Keratinocyte (primary cell): ENCODE results near the gene SSH2.

ENCODE experiments used
- EZH2 ChIP-seq: IDR thresholded peaks from one replicate; pipeline ENCODE4 v1.6.1; 2012; ENCODE audit warnings: inconsistent platforms, mild to moderate bottlenecking, low read length, moderate library complexity
- TF ChIP-seq, protein P1 (sequence below), 3 experiments: IDR thresholded peaks in 1 of 3; conservative IDR thresholded peaks in 1 of 3; optimal IDR thresholded peaks in 1 of 3; 2 replicates in 2 of 3; 3 replicates in 1 of 3; pipeline versions ENCODE3 to v1.5.1; 2011; ENCODE audit warnings: low read length in 3 of 3, mild to moderate bottlenecking in 3 of 3, moderate library complexity in 2 of 3, control low read depth in 1 of 3, inconsistent platforms in 1 of 3; ENCODE audit not compliant: insufficient read depth in 2 of 3; ENCODE audit errors: extremely low read depth in 1 of 3

DNA sequence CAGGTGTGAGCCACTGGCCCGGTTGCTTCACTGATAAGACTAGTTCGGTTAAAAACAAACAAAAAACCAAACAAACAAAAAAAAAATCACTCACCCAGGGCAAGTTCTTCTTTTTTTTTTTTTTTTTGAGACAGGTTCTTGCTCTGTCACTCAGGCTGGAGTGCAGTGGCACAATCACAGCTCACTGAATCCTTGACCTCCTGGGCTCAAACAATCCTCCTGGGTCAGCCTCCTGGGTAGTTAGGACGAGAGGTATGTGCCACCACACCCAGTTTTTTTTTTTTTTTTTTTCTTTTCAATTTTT is 187.9 kb downstream of the SSH2 start:
- TF ChIP-seq EZH2: no peak
- TF ChIP-seq, protein P1, sequence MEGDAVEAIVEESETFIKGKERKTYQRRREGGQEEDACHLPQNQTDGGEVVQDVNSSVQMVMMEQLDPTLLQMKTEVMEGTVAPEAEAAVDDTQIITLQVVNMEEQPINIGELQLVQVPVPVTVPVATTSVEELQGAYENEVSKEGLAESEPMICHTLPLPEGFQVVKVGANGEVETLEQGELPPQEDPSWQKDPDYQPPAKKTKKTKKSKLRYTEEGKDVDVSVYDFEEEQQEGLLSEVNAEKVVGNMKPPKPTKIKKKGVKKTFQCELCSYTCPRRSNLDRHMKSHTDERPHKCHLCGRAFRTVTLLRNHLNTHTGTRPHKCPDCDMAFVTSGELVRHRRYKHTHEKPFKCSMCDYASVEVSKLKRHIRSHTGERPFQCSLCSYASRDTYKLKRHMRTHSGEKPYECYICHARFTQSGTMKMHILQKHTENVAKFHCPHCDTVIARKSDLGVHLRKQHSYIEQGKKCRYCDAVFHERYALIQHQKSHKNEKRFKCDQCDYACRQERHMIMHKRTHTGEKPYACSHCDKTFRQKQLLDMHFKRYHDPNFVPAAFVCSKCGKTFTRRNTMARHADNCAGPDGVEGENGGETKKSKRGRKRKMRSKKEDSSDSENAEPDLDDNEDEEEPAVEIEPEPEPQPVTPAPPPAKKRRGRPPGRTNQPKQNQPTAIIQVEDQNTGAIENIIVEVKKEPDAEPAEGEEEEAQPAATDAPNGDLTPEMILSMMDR (optimal IDR thresholded peaks at IDR 0.05 in 1 of 3, IDR thresholded peaks at IDR 0.05 in 1 of 3, conservative IDR thresholded peaks at IDR 0.05 in 1 of 3; ENCODE audit: extremely low read depth in 1 of 3, insufficient read depth in 2 of 3, low read length in 3 of 3): no peak
